PC-3 (cell line): Measurements from ENCODE around the gene IGSF3.

Source experiments
- CTCF ChIP-seq: fragments of 300-600 bp; sonication (generic); conservative IDR thresholded peaks from 2 replicates; pipeline ENCODE4 v1.5.1; 2017; ENCODE audit warnings: antibody characterized with exemption, low read depth, mild to moderate bottlenecking, low read length
- EZH2 ChIP-seq: fragments of 300-600 bp; sonication (generic); IDR thresholded peaks from one replicate; pipeline ENCODE4 v1.6.1; 2017; ENCODE audit warnings: antibody characterized with exemption, mild to moderate bottlenecking, low read length; ENCODE audit not compliant: unreplicated experiment
- EZH2phosphoT487 ChIP-seq: fragments of 300-600 bp; sonication (generic); IDR thresholded peaks from 2 replicates; pipeline ENCODE4 v1.6.1; 2018; ENCODE audit warnings: mild to moderate bottlenecking, antibody characterized with exemption, low read length, borderline replicate concordance

DNA sequence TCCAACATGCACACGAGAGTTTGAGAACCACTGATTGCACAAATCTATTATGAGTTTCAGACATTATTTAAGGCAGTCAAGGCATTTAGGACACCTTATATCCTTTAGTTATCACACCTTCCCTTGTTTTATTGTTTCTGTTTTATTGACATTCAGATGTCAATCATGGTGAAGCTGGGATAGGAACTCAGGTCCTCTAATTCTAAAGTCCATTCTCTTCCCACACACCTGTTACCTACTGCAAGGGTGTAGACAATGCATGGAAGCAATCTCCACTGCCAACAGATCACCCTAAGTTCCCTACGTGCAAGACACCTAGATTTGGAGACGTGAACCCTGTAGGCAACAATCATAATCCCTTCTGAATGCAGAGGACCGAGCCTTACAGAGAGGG is 2.6 kb downstream of the IGSF3 start:
- TF ChIP-seq CTCF (no peak), EZH2phosphoT487 (no peak), EZH2 (no peak)
